GM18526 (cell line): Measurements from ENCODE around the gene ZNF350.
A peak's percentile ranks its signal among the peaks of the same experiment; 100 is the strongest.

Experiments used
- POLR2A ChIP-seq: IDR thresholded peaks from 3 replicates; pipeline ENCODE4 v1.6.1; 2011; ENCODE audit not compliant: insufficient read length; ENCODE audit errors: extremely low read depth

The ZNF350 gene

DNA sequence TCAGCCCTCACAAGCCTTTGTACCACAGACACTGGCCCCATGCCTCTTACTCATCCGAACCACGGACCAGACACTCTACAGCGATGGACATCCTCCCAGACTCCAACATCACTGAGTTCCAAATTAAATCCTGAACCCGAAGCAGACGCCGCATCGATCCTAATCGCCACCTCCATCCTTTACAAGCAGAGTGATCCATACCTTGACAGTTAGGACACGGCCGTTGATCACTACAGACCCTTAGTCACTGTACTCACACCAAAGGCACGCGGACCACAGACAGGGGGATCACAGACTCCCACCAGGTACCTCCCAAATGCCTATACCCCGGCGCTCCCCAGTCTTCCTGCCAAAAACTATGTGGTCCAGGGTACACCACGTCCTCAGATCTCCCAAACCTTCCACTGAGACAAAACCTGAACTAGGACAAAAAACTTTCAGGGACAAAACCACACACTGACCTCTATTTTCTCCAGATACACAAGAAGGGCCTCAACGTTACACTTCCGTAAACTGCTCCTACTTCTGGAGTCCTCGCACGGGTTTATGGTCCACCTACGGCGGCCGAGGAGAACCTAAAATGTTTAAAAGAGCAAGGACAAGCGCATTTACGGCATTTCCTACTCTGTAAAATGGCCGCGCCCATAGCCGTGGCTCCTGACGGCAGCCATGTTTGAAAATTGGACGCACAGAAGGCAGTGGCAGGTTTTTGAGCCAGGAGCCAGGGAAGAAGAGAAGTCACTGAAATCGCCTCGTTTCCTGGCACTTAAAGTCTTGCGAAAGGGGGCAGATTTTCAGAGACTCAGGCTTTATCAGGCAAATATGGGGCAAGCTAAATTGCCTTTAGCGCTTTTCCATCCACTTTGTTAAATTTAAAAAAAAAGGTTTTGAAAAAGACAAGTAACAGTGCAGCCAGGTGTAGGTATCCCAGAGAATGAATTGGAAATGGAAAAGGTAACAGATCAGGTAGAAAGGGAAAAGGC is at the start of gene ZNF350:
TSS of gene ZNF350 (minus strand) at position 532 of the 983 bp plus-strand sequence. CDS start 12,480 bp downstream, outside the sequence.
- TF ChIP-seq POLR2A: peak; percentile 32

DNA sequence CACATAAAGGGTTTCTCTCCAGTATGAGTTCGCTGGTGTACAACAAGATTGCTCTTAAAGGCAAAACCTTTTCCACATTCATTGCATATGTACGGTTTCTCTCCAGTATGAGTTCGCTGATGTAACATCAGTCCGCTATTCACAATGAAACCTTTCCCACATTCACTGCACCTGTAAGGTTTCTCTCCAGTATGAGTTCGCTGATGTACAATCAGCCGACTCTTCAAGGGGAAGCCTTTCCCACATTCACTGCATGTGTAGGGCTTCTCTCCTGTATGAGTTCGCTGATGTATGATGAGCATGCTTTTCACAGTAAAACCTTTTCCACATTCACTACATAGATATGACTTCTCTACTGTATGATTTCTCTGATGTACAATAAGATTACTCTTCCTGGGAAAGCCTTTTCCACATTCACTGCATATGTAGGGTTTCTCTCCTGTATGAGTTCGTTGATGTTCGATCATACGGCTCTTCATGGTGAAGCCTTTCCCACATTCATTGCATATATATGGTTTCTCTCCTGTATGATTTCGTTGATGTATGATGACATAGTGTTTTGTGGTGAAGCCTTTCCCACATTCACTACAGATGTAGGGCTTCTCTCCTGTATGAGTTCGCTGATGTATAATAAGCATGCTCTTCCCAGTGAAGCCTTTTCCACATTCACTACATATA is 47.5 kb upstream of the ZNF350 start:
- TF ChIP-seq POLR2A: no peak

DNA sequence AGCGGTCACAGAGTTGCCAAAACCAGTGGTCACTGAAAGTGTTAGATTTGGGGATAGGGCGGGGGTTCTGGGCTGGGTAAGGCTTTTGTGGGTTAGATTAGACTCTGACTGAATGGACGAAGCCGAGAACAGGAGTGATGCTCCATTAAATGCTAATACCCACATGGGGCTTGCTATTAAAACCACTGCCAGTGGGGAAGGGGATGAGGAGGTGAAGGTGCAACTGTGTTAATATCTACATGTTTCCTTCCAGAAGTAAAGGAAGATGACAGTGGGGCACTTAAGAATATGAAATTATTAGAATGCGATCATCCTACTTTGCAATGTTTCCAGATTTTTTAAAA is 42.1 kb upstream of the ZNF350 start:
- TF ChIP-seq POLR2A: no peak

DNA sequence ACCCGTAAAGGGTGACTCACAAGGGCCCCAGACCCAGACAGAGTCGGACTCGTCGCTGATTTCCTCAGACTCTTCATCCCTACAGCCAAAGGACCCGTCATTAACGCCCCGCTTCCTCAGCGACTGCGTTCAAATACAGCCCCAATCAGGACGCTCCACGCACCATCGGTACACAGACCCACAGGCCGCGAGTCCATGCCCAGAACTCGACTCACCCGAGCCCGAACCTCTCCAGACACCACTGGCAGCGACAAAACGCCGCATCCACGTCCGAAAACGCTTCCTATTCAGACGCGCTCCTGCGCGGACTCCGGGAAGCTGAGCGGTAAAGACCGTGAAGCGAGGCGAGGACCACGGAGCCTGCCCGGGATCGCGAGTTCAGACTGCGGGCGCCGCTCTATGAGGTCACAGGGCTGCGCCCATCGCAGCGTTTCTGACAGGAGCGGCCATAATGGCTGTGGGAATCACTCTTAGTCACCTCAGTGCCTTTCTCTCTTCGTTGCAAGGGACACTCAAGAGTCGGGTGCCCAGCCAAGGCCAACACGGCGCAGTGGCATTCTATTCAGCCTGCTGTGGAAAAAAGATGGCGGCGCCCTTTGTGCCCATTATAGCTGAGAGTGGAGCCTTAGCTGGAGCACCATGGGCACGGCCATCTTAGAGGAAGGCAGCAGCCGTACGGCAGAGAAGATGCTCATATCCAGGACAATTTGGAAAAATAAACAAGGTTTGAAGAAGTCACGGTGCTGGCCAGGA is 41.6 kb upstream of the ZNF350 start, which contains the start of gene ZNF614:
TSS of gene ZNF614 (minus strand) at position 353 of the 753 bp plus-strand sequence. CDS start 2,634 bp downstream, outside the sequence.
- TF ChIP-seq POLR2A: peak; percentile 84

DNA sequence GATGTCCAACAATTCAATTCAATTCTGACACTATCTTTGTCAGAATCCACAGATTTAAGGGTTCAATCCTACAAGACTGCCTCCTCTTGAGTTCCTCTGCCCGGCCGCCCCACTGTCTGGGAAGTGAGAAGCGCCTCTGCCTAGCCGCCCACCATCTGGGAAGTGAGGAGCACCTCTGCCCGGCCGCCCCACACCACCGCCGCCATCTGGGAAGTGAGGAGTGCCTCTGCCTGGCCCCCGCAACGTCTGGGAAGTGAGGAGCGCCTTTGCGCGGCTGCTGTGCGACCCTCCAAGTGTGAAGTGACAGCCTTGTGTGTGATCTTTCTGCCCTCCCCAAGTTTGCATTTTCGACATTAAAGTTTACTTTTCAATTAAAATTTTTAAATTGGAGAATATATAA is 35.6 kb upstream of the ZNF350 start:
- TF ChIP-seq POLR2A: no peak

DNA sequence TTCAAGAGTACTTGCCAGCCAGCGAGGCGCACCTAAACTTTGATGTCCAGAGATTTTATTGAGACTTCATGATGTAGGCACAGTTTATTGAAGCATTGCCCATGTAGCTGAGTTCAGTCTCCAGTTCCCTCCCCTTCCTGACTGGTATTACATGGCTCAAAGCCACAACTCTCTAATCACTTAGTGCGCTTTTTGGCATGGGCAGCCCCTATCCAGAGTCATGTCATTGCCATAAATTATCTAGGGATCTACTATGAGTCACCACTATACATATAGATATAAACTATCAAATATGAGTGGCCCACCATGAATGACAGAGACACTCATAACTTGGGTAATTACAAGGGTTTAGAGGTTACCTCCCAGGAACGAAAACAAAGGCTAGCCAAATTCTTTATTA is 33.9 kb upstream of the ZNF350 start:
- TF ChIP-seq POLR2A: no peak

DNA sequence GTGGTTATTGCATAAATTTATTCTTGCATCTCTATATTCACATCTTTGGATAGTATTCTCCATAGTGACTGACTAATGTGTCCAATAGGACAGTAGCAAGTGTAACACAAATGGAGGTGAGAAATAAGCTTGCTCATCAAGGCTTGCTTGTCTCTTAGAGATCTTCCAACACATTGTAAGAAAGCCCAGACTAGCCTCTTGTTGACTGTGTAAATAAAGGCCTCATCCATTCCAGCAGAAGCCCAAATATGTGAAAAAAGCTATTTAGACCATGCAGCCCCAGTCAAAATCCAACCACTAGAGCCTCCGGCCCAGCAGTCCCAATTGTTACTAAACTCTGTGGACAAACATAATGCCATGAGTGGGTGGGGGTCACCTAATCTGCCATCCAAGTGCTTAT is 24.0 kb upstream of the ZNF350 start:
- TF ChIP-seq POLR2A: no peak

DNA sequence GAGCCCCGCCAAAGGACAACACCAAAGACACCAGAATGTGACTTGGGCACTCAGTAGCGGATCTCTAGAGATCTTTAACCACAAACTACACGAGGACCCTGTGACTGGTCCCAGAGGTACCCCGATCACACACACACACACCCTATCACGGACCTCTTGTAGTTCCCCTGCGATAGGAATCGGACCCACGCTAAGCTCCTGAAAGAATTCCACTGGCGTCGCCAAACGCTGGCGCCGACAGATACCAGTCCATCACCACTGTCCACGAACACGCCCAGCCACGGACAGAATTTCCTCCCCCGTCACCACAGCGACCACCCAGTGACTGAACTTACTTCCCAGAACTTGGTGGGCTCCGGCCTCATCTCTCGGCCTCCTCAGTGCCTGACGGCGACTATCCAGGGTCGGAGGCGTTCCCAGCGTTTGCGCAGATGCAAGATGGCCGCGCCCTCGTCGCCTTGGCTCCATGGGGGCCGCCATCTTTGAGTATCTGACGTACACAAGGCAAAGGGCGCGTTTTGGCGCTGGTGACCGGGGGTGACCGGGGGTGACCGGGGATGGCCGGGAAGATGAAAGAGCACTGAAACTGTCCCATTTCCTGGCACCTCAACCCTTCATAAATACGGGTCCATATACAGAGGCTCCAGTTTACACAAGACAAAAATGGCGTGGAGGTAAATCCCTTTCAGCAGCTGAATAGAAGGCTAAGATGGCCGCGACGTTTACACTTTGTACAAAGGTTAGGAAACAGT is 21.3 kb upstream of the ZNF350 start, which contains the start of gene ZNF615:
TSS of gene ZNF615 (minus strand) at position 406 of the 752 bp plus-strand sequence. CDS start 4,500 bp downstream, outside the sequence.
- peak; percentile 53 for TF ChIP-seq POLR2A

DNA sequence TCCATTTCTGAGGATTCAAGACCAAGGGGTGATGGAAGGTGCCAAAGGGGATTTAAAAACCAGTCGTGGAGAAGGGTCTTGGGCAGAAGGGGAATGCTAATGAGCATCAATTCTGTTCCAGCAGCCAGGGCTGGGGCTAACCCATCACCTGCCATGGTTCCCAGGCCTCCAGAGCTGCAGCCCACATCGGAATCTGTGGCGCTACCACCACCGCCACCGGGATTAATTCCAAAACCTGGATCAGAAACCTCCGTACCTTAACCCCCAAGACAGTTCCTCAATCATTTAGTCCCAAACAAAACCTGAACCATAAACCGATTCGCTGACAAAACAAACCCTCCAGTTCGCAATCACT is 20.8 kb upstream of the ZNF350 start:
- no peak for TF ChIP-seq POLR2A

DNA sequence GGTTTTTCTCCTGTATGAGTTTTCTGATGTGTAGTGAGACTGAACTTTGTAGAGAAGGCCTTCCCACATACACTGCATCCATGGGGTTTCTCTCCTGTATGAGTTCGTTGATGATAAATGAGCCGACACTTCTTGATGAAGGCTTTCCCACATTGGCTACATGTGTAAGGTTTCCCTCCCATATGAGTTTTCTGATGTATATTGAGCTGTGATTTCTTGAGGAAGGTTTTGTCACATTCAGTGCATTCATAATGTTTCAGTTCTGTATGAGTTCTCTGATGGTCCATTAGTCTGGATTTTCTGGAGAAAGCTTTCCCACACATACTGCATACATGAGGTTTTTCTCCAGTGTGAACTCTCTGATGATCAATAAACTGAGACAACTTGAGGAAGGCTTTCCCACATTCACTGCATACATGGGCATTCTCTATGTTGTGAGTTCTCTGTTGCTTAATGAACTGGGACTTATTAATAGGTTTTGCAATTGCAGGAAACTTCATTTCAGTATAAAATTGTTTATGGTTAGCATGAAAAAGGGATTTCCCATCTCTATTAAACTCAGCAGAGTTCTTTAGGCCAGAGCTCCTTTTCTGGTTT is 7.5 kb upstream of the ZNF350 start:
- no peak for TF ChIP-seq POLR2A

DNA sequence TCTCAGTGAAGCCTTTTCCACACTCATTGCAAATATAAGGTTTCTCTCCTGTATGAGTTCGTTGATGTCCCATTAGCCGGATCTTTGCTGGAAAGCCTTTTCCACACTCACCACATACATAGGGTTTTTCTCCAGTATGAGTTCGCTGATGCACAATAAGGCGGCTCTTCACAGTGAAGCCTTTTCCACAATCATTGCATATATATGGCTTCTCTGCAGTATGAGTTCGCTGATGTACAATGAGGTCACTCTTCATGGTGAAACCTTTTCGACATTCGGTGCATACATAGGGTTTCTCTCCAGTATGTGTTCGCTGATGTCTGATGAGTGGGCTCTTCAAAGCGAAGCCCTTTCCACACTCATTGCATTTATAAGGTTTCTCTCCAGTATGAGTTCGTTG is 6.8 kb upstream of the ZNF350 start:
- no peak for TF ChIP-seq POLR2A

DNA sequence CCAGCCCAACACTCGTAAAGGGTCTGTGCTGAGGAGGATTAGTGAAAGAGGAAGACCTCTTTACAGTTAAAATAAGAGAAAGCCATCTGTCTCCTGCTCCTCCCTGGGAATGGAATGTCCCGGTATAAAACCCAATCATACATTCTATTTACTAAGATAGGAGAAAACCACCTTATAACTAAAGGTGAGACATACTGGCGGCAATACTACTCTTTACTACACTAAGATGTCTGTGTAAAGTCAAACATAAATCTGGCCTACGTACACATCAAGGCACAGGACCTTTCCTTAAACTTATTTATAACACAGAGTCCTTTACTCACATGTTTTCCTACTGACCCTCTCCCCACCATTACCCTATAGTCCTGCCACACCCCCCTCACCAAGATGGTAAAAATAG is 3.3 kb downstream of the ZNF350 start:
- TF ChIP-seq POLR2A: no peak

DNA sequence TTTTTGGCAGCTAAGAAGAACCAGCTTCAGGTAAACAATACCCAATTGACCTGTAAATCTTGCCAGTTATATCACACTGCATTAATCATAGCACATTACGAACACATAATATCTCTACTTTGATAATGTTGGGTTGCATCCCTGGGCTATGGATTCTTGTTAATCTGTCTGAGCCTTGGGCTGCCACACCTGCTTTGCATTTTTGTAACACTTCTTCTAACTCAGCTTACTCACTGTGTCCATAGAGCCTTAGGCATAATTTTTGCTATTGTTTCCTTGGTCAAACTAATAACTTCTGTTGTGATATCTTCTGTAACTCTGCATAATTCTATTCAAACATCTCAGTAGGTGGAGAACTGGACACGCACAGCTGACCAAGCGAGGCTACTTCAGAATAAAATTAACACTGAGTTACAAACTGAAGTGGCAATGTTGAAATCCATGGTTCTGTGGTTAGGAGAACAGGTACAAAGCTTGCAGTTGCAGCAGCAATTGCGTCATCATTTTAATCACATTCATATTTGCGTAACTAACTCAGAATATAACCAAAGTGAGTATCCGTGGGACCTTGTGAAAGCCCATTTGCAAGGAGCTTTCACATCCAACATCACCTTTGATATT is 6.4 kb downstream of the ZNF350 start:
- TF ChIP-seq POLR2A: no peak

DNA sequence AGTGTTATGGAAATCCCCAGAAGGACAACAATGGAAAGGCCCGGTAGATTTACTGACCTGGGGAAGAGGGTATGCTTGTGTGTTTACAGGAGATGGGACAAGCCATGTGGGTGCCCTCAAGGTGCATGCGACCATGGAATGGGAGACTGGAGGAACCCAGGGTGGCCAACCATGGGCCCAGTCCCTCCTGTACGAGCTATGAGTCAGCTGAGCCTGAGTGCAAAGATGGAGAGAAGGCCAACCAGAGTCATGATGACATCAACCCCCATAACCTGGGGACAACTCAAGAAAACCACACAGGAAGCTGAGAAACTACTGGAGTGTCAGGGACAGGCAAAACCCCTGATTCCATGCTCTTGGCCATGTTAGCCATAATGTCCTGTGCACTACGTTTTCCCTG is 7.8 kb downstream of the ZNF350 start:
- no peak for TF ChIP-seq POLR2A

DNA sequence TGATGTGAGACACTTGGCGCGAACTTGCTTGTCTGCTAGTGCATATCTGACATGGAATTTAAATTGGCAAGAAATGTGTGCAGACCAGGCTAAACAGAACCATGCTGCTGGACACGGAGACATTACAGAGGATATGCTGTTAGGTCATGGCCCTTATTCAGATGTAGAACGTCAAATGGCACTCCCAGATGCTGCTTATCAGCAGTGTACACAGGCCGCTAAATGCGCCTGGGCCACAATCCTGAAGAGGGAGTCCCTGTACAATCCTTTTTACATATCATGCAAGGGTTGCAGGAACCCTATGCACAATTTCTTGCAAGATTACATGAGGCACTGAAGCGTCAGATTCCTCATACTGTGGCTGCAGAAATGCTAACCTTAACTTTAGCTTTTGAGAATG is 9.3 kb downstream of the ZNF350 start:
- no peak for TF ChIP-seq POLR2A
